Measurements from ENCODE around the gene CCDC27.

GRCh38 chr1:3811595-3811911, 59.3 kb downstream of the CCDC27 start:
- no peak for TF ChIP-seq CTCF (IDR thresholded peaks at IDR 0.05)
- TF ChIP-seq EZH2phosphoT487 (IDR thresholded peaks at IDR 0.05) = no peak

All from neural progenitor cell (in vitro differentiated cells).